22Rv1 (cell line): ENCODE data around the gene TUBGCP2.

ENCODE experiments used
- H3K27ac ChIP-seq: fragments of 450-650 bp; 2 replicates; pipeline ENCODE4 v1.5.1; 2017
- CTCF ChIP-seq: fragments of 450-650 bp; IDR thresholded peaks from 2 replicates; pipeline ENCODE4 v1.5.1; 2017; ENCODE audit warnings: mild to moderate bottlenecking
- ZFX ChIP-seq: fragments of 450-650 bp; IDR thresholded peaks from 2 replicates; pipeline ENCODE4 v1.6.1; 2017; ENCODE audit warnings: antibody characterized with exemption, borderline replicate concordance

The TUBGCP2 gene, protein sequence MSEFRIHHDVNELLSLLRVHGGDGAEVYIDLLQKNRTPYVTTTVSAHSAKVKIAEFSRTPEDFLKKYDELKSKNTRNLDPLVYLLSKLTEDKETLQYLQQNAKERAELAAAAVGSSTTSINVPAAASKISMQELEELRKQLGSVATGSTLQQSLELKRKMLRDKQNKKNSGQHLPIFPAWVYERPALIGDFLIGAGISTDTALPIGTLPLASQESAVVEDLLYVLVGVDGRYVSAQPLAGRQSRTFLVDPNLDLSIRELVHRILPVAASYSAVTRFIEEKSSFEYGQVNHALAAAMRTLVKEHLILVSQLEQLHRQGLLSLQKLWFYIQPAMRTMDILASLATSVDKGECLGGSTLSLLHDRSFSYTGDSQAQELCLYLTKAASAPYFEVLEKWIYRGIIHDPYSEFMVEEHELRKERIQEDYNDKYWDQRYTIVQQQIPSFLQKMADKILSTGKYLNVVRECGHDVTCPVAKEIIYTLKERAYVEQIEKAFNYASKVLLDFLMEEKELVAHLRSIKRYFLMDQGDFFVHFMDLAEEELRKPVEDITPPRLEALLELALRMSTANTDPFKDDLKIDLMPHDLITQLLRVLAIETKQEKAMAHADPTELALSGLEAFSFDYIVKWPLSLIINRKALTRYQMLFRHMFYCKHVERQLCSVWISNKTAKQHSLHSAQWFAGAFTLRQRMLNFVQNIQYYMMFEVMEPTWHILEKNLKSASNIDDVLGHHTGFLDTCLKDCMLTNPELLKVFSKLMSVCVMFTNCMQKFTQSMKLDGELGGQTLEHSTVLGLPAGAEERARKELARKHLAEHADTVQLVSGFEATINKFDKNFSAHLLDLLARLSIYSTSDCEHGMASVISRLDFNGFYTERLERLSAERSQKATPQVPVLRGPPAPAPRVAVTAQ

DNA sequence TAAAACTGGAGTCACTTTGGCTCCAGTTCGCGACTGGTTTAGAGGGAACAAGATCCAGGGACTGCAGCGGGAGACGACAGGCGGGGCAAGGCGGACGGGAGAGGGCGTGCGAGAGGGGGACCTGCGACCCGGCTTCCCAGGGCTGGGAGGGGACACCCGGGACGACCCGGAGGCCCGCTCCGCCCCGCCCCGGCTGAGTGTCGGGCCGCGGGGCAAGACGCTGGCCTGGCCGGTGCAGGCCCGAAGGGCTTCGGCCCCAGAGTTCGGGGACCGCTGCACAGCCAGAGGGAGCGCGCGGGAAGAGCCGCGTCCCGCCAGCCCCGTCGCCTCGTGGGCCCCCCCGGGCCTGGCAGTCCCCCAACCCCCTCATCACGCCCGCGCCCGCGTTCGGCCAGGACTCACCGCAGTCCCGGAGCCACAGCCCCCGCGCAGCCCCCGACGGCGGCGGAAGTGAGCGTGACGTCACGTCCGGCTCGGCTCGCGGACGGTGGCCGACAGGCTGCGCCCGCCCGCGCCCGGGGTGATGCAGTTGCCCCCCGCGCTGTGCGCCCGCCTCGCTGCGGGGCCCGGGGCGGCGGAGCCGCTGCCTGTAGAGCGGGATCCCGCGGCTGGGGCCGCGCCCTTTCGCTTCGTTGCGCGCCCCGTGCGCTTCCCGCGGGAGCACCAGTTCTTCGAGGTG, at the start of gene TUBGCP2, which contains the start of gene ZNF511:
Gene TUBGCP2 (minus strand): TSS at position 452 of the 679 bp plus-strand sequence. CDS start 5,931 bp downstream, outside the sequence.
Gene ZNF511 (plus strand): TSS at position 494 of the 679 bp plus-strand sequence. CDS start 30 bp downstream, at position 524.
- H3K27ac ChIP-seq: peak within 1 kb of the TSS; percentile 92
- TF ChIP-seq ZFX: no peak
- TF ChIP-seq CTCF: no peak

DNA sequence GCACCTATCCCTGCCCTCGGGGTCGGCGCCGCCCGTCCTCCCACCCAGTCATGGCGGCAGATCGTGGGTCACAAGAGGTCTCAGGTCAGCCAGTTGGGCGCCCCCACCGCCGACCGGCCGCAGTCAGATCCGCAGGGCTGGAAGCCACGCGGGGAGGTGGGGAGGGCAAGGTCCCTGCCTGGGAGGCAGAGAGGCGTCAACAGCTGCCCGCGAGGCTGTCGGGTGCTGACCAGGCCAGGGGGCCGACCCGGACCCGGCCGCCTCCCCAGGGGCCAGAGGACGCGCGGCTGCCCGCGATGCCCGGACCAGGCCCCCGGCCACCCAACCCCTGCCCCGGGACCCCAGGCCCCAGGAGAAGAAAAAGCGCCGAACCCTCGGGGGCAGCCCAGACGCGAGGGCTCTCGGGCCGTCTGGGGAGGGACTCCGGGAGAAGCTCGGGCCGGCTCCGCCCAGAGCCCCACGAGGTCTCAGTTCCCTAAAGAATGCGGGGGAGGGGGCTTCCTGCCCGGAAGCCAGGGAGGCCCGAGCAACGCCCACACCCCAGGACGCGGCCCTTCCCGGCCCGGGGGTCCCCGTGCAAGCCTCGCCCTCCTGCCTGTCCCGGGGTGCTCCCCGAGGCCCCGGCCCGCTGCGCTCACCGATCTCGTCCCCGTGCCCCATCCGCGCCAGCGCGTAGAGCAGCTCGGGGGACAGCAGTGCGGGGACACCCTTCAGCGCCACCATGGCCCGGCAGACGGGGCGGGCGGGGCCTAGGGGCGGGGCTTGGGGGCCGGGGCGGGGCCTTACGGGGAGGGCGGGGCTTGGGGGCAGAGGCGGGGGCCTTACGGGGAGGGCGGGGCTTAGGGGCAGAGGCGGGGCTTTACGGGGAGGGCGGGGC, 48.9 kb upstream of the TUBGCP2 start, which contains the start of gene FUOM:
Gene FUOM (minus strand): TSS at position 735 of the 877 bp plus-strand sequence. CDS start 12 bp downstream, at position 723.
- TF ChIP-seq CTCF (no peak), ZFX (no peak)
- H3K27ac ChIP-seq: peak within 1 kb of the TSS; percentile 97

GRCh38 chr10:133356549-133357284, 48.0 kb upstream of the TUBGCP2 start:
- peak overlapping the region; percentile 97 for H3K27ac ChIP-seq
- TF ChIP-seq ZFX (no peak), CTCF (no peak)

DNA sequence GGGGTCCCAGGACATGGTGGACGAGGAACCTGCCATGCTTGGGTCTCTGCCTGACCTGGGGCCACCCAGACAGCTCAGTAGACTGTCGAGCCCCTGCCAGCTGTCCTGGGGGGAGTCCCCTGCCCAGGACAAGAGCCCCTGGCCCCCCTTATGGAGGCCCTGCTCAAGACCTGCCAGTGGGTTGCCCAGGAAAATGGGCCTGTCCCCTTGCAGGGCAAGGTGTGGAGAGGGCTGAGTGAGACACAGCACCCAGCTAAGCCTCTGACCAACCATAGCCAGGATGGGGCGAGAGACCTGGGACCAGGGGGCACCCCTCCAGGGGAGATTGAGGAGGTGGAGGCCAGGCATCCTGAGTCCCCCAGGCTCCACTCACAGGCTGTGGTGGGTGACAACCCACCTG, 47.3 kb upstream of the TUBGCP2 start:
- H3K27ac ChIP-seq: no peak overlapping the region
- TF ChIP-seq ZFX (no peak), CTCF (no peak)

GRCh38 chr10:133355266-133355665, 46.6 kb upstream of the TUBGCP2 start:
- H3K27ac ChIP-seq: no peak overlapping the region
- TF ChIP-seq CTCF: no peak
- no peak for TF ChIP-seq ZFX
